T47D (cell line): ENCODE results near the gene DNMT3A.

Experiments used
- DNase-seq, 2 experiments: peaks; one replicate each; pipeline versions ENCODE4 v3.0.0 to v3.0.0-alpha.2; 2011 to 2012; ENCODE audit warnings: low read depth in 1 of 2, low spot score in 1 of 2
- JUND ChIP-seq: IDR thresholded peaks from 2 replicates; pipeline ENCODE4 v1.6.1; 2012; ENCODE audit warnings: low read depth
- in situ Hi-C: cut with HindIII; loops from 2 replicates; pipeline ENCODE4 v1.10.0; 2016; ENCODE audit warnings: low sequenced_read_pairs, low pct_unique_long_range_greater_than_20kb

The DNMT3A gene

GRCh38 chr2:25324251-25324650 lies 17.5 kb downstream of the DNMT3A start:
- DNase-seq = no peak
- in situ Hi-C loops = no loop called here

GRCh38 chr2:25323610-25324189 lies 18.0 kb downstream of the DNMT3A start:
- no peak for DNase-seq
- in situ Hi-C loops = no loop called here
- TF ChIP-seq JUND = no peak

More at GRCh38 chr2:25324251-25324650, 17.5 kb downstream of the DNMT3A start:
- no peak for TF ChIP-seq JUND

GRCh38 chr2:25323042-25323514 lies 18.6 kb downstream of the DNMT3A start:
- TF ChIP-seq JUND = no peak
- in situ Hi-C loops = no loop called here
- DNase-seq = no peak

- DNase-seq = no peak
- TF ChIP-seq JUND = no peak
- in situ Hi-C loops = no loop called here
Measured at GRCh38 chr2:25322312-25322711, 19.4 kb downstream of the DNMT3A start.

- in situ Hi-C loops = no loop called here
Measured at GRCh38 chr2:25320077-25320476, 21.6 kb downstream of the DNMT3A start.

GRCh38 chr2:25316101-25316500 lies 25.6 kb downstream of the DNMT3A start:
- no peak for TF ChIP-seq JUND
- in situ Hi-C loops = no loop called here
- no peak for DNase-seq

More at GRCh38 chr2:25320077-25320476, 21.6 kb downstream of the DNMT3A start:
- no peak for TF ChIP-seq JUND
- no peak for DNase-seq

GRCh38 chr2:25315316-25315680 lies 26.4 kb downstream of the DNMT3A start:
- no peak for TF ChIP-seq JUND
- no peak for DNase-seq
- in situ Hi-C loops = no loop called here

- no peak for TF ChIP-seq JUND
Measured at GRCh38 chr2:25314514-25315315, 27.0 kb downstream of the DNMT3A start.

GRCh38 chr2:25313711-25314513 lies 27.8 kb downstream of the DNMT3A start:
- DNase-seq = no peak
- no peak for TF ChIP-seq JUND
- in situ Hi-C loops = no loop called here

More at GRCh38 chr2:25314514-25315315, 27.0 kb downstream of the DNMT3A start:
- in situ Hi-C loops = no loop called here
- DNase-seq = peak in 1 of 2 experiments; percentile 27

- no peak for TF ChIP-seq JUND
- in situ Hi-C loops = no loop called here
- no peak for DNase-seq
Measured at GRCh38 chr2:25312958-25313710, 28.6 kb downstream of the DNMT3A start.

- no peak for TF ChIP-seq JUND
- no peak for DNase-seq
- in situ Hi-C loops = no loop called here
Measured at GRCh38 chr2:25311865-25312575, 29.7 kb downstream of the DNMT3A start.
